HL-60 (cell line): ENCODE results near the gene DENND5A.

Source experiments
- DNase-seq, 2 experiments: peaks; one replicate each; pipeline ENCODE4 v3.0.0-alpha.2; 2010 to 2020; ENCODE audit warnings: low read depth in 1 of 2, low spot score in 1 of 2
- H3K27ac ChIP-seq: fragments of 250-450 bp; sonication (Bioruptor Pico); replicated peaks from 2 replicates; pipeline ENCODE4 v1.5.1; 2020; ENCODE audit warnings: mild to moderate bottlenecking, moderate library complexity
- H3K27me3 ChIP-seq: fragments of 250-450 bp; sonication (Bioruptor Pico); 2 replicates; pipeline ENCODE4 v1.5.1; 2021; ENCODE audit warnings: mild to moderate bottlenecking, moderate library complexity; ENCODE audit not compliant: insufficient read depth, poor library complexity, severe bottlenecking
- H3K4me3 ChIP-seq: replicated peaks from 2 replicates; pipeline ENCODE4 v1.5.1; 2011; ENCODE audit warnings: mild to moderate bottlenecking, control low read depth, low read length; ENCODE audit not compliant: insufficient read depth
- GABPA ChIP-seq: IDR thresholded peaks from 2 replicates; pipeline ENCODE4 v1.6.1; 2012; ENCODE audit warnings: low read depth
- POLR2AphosphoS5 ChIP-seq: IDR thresholded peaks from 2 replicates; pipeline ENCODE4 v1.6.1; 2012; ENCODE audit warnings: low read depth
- SPI1 ChIP-seq: IDR thresholded peaks from 2 replicates; pipeline ENCODE4 v1.6.1; 2012; ENCODE audit warnings: low read depth, mild to moderate bottlenecking, borderline replicate concordance
- TF ChIP-seq, protein P1 (sequence below): IDR thresholded peaks from one replicate; pipeline ENCODE4 v1.5.1; 2011; ENCODE audit warnings: low read length, control low read depth, inconsistent platforms; ENCODE audit not compliant: insufficient read depth
- TF ChIP-seq, protein P2 (sequence below): IDR thresholded peaks from 2 replicates; pipeline ENCODE4 v1.6.1; 2012; ENCODE audit warnings: low read depth; ENCODE audit not compliant: insufficient replicate concordance

The DENND5A gene

DNA sequence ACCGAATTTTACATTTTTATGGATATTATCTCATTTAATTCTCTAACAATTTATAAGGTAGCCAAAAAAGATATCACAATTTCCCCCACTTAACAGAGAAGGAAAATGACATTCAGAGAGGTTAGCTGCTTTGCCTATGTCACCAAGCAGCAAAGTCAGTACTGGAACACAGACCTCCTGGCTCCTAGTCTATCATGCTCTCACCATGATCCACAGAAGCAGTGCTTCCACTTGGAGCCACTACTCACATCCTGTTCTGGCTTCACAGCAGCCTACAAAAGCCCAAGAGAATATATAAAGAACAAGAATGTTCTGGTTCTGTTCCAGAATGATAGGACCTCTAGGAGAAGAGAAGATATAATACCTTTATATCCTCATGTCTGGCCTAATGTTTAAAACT, 114.2 kb downstream of the DENND5A start:
- DNase-seq, result no peak
- Histone ChIP-seq H3K27ac (no peak overlapping the region), H3K4me3 (no peak overlapping the region), H3K27me3 (no peaks in the 10 kb centered on the region)
- TF ChIP-seq POLR2AphosphoS5 (no peak), GABPA (no peak), SPI1 (no peak)
- TF ChIP-seq, protein P1, sequence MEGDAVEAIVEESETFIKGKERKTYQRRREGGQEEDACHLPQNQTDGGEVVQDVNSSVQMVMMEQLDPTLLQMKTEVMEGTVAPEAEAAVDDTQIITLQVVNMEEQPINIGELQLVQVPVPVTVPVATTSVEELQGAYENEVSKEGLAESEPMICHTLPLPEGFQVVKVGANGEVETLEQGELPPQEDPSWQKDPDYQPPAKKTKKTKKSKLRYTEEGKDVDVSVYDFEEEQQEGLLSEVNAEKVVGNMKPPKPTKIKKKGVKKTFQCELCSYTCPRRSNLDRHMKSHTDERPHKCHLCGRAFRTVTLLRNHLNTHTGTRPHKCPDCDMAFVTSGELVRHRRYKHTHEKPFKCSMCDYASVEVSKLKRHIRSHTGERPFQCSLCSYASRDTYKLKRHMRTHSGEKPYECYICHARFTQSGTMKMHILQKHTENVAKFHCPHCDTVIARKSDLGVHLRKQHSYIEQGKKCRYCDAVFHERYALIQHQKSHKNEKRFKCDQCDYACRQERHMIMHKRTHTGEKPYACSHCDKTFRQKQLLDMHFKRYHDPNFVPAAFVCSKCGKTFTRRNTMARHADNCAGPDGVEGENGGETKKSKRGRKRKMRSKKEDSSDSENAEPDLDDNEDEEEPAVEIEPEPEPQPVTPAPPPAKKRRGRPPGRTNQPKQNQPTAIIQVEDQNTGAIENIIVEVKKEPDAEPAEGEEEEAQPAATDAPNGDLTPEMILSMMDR, result no peak
- TF ChIP-seq, protein P2, sequence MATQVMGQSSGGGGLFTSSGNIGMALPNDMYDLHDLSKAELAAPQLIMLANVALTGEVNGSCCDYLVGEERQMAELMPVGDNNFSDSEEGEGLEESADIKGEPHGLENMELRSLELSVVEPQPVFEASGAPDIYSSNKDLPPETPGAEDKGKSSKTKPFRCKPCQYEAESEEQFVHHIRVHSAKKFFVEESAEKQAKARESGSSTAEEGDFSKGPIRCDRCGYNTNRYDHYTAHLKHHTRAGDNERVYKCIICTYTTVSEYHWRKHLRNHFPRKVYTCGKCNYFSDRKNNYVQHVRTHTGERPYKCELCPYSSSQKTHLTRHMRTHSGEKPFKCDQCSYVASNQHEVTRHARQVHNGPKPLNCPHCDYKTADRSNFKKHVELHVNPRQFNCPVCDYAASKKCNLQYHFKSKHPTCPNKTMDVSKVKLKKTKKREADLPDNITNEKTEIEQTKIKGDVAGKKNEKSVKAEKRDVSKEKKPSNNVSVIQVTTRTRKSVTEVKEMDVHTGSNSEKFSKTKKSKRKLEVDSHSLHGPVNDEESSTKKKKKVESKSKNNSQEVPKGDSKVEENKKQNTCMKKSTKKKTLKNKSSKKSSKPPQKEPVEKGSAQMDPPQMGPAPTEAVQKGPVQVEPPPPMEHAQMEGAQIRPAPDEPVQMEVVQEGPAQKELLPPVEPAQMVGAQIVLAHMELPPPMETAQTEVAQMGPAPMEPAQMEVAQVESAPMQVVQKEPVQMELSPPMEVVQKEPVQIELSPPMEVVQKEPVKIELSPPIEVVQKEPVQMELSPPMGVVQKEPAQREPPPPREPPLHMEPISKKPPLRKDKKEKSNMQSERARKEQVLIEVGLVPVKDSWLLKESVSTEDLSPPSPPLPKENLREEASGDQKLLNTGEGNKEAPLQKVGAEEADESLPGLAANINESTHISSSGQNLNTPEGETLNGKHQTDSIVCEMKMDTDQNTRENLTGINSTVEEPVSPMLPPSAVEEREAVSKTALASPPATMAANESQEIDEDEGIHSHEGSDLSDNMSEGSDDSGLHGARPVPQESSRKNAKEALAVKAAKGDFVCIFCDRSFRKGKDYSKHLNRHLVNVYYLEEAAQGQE, result no peak

DNA sequence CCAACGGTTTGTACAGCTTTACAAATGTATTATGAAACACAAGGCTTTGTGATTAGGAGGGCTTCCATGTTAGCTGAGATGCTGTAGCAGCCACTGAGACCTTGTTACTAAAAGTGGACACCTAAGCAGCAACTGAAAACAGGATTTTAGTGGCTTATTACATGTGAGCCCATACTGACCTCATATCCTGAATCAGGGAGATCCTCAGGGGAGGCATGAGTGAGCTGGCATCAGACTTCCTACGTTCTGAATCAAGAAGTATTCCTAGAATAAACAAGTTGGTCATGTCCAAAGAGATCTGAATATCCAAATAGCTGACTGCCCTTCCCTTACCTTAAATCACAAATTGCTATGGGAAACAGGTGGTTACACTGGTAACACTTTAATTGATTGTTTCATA, 114.6 kb downstream of the DENND5A start:
- TF ChIP-seq, protein P1, result no peak
- TF ChIP-seq POLR2AphosphoS5 (no peak), GABPA (no peak), SPI1 (no peak)
- TF ChIP-seq, protein P2, result no peak
- H3K27ac ChIP-seq, result no peak overlapping the region

DNA sequence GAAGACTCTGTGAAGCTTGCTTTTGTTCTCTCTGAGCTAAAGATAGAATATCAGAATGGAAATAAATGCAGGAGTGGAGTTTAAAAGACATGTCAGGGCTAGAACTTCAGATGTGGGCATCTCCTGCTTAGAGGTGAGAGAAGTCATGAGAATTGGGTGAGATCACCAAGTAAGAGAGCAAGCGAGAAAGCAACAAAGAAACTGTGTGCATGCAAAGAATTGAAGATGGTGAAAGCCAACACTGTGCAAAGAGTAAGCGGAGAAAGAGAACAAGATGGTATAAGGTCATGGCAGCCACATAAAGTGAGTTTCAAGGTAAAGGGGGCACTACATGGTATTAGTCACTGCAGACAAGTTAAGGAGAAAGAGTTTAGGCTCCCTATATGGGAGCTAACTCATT, 116.4 kb downstream of the DENND5A start:
- TF ChIP-seq, protein P1, result no peak
- no peak for TF ChIP-seq GABPA
- TF ChIP-seq SPI1, result no peak
- no peak for TF ChIP-seq POLR2AphosphoS5
- TF ChIP-seq, protein P2, result no peak
- DNase-seq, result no peak
- H3K27me3 ChIP-seq, result no peaks in the 10 kb centered on the region
- H3K4me3 ChIP-seq, result no peak overlapping the region
- no peak overlapping the region for H3K27ac ChIP-seq

More for the DNA sequence above, 114.6 kb downstream of the DENND5A start:
- DNase-seq, result no peak
- no peak overlapping the region for H3K4me3 ChIP-seq
- H3K27me3 ChIP-seq, result no peaks in the 10 kb centered on the region
